ENCODE results near the gene HNRNPH3.
A peak's percentile ranks its signal among the peaks of the same experiment; 100 is the strongest.
"Not testable (repeated sequence)": the region's sequence is repeated elsewhere in the genome, so short reads cannot be mapped to it uniquely, and the experiment has no call there.

The HNRNPH3 gene, protein sequence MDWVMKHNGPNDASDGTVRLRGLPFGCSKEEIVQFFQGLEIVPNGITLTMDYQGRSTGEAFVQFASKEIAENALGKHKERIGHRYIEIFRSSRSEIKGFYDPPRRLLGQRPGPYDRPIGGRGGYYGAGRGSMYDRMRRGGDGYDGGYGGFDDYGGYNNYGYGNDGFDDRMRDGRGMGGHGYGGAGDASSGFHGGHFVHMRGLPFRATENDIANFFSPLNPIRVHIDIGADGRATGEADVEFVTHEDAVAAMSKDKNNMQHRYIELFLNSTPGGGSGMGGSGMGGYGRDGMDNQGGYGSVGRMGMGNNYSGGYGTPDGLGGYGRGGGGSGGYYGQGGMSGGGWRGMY

DNA sequence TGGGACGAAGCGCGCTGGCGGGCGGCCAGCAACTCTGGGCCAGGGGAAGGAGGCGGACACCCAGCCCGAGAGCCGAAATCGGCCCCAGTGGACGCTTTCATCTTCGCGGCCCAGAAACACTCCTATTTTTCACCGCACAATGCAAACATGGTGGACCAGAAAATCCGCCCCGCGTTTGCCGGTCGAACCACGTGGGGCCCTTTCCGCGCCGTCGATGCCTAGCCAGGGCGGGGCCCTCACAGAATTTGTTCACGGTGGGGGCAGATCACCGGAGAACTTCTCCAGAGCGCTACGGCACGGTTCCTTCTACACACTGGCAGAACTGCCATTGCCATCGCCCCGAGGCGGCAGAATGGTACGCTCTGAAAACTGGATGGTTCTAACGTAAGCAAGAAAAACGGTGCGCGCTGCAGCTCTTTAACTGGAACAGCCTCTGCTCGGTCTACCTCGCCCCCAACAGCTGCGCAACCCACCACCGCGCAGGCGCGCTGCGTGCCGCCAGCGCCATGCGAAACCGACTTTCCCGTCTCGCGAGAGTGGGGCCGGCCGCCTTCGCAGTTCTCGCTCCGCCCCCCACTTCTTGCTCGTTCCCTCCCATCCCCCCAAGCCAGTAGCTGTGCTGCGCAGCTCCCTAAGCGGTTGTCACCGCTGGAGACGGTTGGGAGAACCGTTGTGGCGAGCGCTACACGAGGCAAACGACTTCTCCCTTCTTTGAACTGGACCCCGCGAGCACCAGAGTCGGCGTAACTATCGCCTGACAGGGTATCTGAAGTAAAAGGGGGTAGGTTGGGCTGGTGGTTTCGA is at the start of gene HNRNPH3:
Gene HNRNPH3, plus strand, starts transcription at position 610 of the 804 bp plus-strand sequence. CDS start 5,158 bp downstream, outside the sequence.
- peak; percentile 95 to 99 (median 98) for DNase-seq (ENCODE audit: low read depth in 4 of 4, low spot score in 1 of 4)

- no peak for DNase-seq (ENCODE audit: low read depth in 4 of 4, low spot score in 1 of 4)
Observed at GRCh38 chr10:68284062-68285001, 47.5 kb upstream of the HNRNPH3 start.

- DNase-seq (ENCODE audit: low read depth in 4 of 4, low spot score in 1 of 4): no peak
Observed at GRCh38 chr10:68288717-68289116, 43.1 kb upstream of the HNRNPH3 start.

DNA sequence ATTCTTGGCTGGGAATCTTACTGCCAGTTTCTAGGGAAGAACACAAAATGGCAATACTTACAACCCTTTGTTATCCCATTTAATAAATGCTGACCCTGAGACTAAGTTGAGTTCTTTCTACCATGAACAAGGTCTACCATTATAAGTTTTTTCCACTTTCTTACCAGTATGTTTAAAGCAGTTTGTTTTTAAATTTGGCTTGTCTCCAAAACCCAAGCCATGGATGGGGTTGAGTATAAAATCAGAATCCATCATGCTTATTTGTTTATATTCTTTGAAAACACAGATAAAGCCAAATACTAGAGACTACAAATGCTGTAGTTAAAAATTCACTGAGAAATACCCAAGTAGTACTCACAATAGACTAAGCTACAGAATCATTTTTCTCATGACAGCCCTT is 41.1 kb upstream of the HNRNPH3 start:
- no peak for DNase-seq (ENCODE audit: low read depth in 4 of 4, low spot score in 1 of 4)

DNA sequence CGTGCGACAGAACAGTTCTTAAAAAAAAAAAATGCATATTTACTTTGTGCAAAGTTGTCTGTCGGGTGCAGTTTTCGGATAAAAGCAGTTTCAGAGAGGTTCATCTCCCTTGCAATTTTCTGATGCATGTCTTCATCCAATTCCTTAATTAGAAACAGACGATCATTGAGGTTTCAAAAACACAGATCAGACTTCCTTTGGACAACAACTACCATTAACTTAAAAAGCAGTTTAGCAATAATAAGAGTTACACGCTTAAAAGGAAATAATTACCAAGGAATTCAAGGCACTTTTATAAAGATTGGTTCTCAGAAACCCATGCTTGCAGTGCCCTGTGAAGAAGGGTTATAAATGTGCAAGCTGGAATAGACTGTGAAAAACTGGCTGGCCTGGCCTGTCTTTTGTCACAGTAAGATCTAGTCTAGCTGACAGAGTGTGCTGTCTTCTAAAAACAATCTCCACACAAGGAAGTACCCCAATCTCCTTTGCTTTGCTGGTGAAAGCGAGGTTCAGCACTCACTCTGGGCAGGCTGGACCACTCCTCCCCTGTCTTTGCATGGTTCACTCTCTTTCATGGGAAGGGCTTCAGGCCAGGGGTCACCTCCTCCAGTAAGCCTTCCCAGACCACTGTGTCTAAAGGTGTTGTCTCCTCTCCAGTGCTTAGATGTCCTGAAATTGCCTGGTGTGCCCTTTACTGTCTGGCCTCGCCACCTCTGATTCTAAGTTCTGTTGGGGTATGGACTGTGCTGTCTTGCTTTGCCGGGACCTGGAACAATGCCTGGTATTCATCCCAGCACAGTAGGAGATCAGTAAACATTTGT is 34.8 kb upstream of the HNRNPH3 start:
- DNase-seq (ENCODE audit: low read depth in 4 of 4, low spot score in 1 of 4): no peak

GRCh38 chr10:68301301-68301700 is 30.6 kb upstream of the HNRNPH3 start:
- no peak for DNase-seq (ENCODE audit: low read depth in 4 of 4, low spot score in 1 of 4)

DNA sequence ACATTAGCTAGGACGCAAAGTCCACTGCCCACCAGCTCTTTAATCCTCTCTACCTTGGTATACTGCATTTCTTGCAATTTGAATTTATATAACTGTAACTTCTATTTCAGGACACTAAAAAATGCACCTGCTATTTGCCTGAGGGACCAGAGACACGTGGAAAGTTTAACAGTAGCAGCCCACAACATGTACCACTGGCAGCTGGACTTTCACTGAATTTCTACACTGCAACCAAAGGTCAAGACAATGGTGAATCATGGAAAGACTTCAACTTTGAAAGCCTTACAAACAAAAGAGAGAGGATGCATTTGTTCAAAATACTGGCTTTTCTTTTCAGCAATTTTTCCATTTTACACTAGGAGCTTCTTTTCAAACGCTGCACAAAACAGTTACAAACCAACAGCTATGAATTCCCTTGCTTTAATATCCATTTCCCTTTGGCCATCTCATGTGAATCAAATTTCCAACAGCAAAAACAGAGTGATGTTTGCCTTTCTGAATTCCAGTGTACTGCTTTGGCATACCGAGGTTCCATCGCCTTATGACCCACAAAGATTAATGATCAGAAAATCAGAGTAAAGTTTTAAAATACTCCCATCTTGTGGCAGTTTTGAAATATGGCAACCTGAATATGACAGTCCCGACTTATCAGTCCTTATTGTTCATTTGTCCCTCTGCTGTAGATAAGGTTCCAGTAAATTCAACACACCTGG is 29.9 kb upstream of the HNRNPH3 start:
- no peak for DNase-seq (ENCODE audit: low read depth in 4 of 4, low spot score in 1 of 4)

DNA sequence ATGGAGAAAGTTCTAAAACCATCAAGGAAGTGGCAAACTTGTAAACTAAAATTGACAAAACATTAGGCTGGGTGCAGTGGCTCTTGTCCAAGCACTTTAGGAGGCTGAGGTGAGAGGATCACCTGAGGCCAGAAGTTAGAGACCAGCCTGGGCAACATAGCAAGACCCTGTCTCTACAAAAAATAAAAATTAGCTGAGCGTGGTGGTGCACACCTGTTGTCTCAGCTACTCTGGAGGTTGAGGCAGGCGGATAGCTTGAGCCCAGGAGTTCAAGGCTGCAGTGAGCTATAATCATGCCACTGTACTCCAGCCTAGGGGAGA is 29.4 kb upstream of the HNRNPH3 start:
- no peak for DNase-seq (ENCODE audit: low read depth in 4 of 4, low spot score in 1 of 4)

- no peak for DNase-seq (ENCODE audit: low read depth in 4 of 4, low spot score in 1 of 4)
Observed at GRCh38 chr10:68302871-68303270, 29.0 kb upstream of the HNRNPH3 start.

GRCh38 chr10:68303849-68304412 is 27.9 kb upstream of the HNRNPH3 start:
- no peak for DNase-seq (ENCODE audit: low read depth in 4 of 4, low spot score in 1 of 4)

DNA sequence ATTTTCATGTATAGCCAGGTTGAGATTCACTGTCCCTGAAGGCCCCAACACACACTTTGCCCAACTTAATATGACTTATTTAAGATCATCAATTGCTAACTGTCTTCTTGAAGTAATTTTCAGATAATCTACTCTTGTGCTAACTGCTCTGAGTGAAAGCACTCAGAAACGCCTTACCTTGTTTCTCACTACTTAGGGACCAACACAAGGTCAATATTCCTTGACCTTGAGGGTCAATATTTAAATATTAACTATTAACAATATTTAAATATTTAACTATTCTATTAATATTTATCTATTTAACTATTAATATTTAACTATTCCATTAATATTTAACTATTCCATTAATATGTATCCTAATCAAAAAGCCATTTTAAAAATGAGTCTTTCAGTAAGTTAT is 26.0 kb upstream of the HNRNPH3 start:
- no peak for DNase-seq (ENCODE audit: low read depth in 4 of 4, low spot score in 1 of 4)

DNA sequence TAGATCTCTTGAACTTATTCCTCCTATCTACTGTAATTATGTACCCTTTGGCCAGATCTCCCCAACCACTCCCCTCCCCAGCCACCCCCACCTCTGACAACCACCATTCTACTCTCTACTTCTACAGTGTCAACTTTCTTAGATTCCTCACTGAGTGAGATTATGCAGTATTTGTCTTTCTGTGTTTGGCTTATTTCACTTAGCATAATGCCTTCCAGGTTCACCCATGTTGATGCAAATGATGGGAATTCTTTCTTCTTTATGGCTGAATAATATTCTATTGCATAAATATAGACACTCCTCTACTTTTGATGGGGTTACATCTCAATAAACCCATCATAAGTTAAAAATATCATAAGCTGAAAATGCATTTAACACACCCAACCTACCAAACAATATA is 21.3 kb upstream of the HNRNPH3 start:
- no peak for DNase-seq (ENCODE audit: low read depth in 4 of 4, low spot score in 1 of 4)

GRCh38 chr10:68314930-68315329 is 16.9 kb upstream of the HNRNPH3 start:
- not testable (repeated sequence) for DNase-seq (ENCODE audit: low read depth in 4 of 4, low spot score in 1 of 4)

DNA sequence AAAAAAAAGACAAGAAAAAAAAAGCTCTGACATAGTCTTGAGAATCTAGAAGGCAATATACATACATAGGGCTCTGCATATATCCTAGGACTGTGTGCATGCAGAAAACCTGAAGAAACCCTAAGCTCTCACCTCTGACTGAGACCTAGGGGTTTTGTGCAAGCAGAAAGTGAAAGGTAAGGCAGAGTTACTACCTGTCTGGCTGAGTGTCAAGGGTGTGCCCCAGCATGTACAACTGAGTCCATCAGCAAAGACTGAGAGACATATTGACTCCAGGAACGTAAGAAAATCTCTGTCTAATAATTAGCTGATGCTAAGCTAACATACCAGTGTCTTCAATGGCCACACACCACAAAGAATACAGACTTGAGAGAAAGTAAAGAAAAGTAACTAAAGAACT is 16.3 kb upstream of the HNRNPH3 start:
- DNase-seq (ENCODE audit: low read depth in 4 of 4, low spot score in 1 of 4): no peak

DNA sequence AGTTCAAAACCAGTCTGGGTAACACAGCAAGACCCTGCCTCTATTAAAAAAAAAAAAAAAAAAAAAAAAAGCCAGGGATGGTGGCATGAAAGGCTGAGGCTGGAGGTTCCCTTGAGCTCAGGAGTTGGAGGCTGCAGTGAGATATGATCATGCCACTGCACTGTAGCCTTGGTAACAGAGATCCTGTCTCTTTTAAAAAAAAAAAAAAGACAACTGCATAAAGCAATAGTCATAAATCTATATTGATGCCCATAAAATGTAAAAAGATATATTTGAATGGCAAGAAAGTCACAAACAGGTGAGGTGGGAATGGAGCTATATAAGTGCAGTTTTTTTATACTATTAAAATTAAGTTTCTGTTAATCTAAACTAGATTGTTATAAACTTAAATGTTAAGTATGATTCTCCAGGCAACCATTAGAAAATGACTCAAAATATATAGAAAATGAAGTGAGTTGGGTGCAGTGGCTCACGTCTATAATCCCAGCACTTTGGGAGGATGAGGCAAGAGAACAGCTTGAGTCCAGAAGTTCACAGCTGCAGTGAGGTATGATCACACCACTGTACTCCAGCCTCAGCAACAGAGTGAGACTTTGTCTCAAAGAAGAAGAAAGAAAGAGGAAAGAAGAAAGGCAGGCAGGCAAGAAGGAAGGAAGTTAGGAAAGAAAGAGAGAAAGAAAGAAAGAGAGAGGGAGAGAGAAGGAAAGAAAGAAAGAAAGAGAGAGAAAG is 13.4 kb upstream of the HNRNPH3 start:
- no peak for DNase-seq (ENCODE audit: low read depth in 4 of 4, low spot score in 1 of 4)

DNA sequence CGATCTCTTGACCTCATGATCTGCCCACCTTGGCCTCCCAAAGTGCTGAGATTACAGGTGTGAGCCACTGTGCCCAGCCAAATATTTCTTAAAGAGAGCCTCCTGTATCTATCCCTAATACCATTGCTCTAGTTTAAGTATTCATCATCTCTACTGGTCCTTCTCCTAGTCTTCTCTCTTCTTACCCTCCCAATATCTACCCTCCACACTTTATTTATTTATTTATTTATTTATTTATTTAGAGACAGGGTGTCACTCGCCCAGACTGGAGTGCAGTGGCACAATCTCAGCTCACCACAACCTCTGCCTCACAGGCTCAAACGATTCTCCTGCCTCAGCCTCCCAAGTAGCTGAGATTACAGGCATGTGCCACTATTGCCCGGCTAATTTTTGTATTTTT is 7.5 kb upstream of the HNRNPH3 start:
- not testable (repeated sequence) for DNase-seq (ENCODE audit: low read depth in 4 of 4, low spot score in 1 of 4)

- DNase-seq (ENCODE audit: low read depth in 4 of 4, low spot score in 1 of 4): no peak
Observed at GRCh38 chr10:68327889-68328786, 3.7 kb upstream of the HNRNPH3 start.

- no peak for DNase-seq (ENCODE audit: low read depth in 4 of 4, low spot score in 1 of 4)
Observed at GRCh38 chr10:68329506-68329861, 2.4 kb upstream of the HNRNPH3 start.
